ENCODE data around the gene SYNE1.

SYNE1 gene

DNA sequence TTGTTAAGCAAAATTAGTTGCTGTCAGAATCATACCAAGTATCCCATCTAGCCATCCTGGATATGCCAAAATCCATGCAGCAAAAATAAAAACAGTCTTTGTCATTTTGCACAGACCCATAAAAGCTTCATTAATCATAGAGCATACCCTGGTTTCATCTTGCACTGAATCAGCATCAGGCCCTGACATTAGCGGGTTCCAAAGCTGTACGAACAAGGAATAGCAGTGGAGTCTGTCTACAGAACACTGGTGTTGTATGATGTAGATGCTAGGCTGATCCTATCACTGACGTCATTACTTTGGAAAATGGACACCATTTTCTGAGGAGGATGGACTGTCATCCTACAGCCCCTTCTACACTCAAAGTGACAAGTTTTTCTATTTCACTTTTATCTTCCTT, 514.1 kb downstream of the SYNE1 start:
- no peak for DNase-seq

DNA sequence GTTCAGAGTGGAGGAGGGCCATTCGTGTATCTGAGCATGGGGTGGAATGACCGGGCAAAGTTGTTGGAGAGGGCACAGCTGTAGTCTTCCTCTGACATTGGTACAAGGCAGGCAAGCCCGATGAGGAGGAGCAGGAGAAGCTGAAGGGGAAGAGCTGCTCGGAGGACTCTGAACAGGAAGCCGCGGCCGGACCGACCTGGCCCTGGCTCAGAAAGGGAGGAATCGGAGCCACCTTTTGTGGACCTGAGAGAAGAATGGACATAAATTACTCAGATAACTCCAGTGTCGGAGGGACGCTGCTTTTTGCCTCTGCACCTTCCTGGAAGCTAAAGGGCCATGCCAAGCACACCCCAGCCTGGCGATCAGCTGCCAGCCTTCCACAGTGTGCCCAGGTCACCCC, 514.7 kb downstream of the SYNE1 start:
- no peak for DNase-seq

DNA sequence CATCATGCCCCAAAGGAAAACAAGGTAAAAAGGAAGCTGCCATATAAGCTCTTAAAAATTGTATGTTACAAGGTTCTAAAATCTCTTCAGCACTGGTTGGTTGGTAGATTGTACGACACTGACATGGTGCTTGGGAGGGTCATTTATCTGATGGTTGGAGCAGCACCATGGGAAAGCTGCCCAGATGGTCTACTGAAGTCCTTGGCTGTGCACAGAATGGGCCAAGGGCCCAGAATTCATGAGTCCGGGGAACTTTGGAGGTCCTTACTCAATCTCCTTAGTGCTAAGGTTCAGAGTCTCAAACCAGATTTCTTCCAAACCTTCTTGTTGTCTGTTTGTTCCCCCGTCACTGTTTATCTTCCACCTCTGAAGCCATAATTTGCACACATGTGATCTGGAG, 515.3 kb downstream of the SYNE1 start:
- DNase-seq, result no peak

DNA sequence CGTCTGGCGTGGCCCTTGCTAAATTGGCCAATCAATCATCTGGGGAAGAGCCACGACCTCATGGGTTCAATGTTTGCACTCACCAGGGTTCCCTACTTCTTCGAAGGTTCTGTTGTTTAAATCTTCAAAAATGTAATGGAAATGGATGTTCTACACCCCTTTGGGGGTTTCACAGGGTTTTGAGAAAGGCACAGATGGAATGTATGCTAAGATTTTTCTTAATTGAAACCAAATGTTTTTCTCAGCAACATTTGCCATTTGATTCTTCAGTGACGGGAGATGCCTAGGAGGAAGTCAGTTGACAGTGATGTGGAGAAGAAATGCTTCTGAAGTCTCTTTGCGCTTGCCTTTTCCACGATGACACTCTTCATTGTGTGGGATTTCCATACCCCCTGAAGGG, 517.3 kb downstream of the SYNE1 start:
- no peak for DNase-seq

DNA sequence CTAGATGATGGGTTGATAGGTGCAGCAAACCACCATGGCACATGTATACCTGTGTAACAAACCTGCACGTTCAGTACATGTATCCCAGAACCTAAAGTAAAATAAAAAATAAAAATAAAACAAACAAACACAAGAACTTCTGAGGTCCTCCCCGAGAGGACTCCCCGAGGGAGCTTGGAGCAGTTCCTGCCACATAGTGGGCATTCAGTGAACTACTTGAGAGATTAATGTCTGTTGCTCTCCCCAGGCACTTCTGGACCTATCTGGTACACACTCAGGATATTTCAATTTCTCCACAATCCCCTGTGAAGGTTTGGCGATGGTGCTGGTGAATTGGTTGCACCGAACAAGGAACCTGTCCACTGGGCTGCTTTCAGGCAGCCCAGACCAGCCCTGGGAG, 518.5 kb downstream of the SYNE1 start:
- DNase-seq, result no peak

DNA sequence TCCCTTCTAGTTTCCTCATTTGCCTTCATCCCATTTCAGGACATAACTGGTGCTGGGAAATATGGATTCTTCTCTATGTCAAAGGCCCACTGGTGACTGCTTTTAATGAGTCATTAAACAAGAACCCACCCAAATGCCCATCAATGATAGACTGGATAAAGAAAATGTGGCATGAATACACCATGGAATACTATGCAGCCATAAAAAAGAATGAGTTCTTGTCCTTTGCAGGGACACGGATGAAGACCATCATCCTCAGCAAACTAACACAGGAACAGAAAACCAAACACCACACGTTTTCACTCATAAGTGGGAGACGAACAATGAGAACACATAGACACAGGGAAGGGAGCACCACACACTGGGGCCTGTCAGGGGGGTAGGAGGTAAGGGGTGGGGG, 518.9 kb downstream of the SYNE1 start:
- DNase-seq, result no peak

DNA sequence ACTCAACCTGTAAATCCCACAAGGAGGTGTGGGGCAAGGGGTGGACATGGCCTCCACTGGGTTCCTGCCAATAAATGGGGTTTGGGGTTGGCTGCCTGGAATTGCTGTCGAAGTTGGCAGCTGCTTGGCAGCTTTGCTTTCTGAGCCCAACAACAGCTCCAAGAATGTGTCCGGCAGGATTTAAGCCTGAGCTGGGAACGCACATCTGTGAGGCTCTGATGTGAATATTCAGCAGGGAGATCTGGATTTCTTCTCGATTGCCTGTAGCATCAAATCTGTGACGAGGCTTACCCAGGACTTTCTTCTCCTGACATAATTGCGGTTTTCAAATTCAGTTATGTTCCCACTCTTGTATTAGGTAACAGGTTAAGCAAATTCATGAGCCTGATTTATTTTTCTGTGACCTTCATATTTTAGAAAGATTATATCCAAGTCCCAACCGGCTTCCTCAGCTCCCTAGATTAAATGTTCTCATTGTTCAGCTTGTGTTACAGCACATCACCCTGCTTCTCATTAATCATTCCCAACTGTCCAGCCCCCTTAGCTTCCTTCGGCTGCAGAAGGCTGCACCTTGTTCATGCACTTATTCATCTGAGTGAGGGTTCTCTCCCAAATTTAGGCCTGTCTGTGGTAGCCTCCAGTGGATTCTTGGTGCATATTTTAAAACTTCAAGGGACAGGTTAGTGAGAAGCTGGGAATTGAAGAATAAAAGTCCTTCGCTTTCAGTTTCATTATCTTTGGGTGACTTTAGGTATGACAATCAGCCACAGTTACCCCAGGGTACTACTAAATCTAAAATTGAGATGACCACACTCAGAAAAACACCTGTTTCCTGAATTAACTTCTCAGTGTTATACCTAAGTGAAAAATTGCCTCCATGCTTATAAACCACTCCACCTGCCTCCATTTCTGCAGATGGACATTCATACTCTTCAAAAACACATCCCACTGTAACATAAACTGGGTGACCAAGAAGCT, 519.7 kb downstream of the SYNE1 start:
- no peak for DNase-seq

DNA sequence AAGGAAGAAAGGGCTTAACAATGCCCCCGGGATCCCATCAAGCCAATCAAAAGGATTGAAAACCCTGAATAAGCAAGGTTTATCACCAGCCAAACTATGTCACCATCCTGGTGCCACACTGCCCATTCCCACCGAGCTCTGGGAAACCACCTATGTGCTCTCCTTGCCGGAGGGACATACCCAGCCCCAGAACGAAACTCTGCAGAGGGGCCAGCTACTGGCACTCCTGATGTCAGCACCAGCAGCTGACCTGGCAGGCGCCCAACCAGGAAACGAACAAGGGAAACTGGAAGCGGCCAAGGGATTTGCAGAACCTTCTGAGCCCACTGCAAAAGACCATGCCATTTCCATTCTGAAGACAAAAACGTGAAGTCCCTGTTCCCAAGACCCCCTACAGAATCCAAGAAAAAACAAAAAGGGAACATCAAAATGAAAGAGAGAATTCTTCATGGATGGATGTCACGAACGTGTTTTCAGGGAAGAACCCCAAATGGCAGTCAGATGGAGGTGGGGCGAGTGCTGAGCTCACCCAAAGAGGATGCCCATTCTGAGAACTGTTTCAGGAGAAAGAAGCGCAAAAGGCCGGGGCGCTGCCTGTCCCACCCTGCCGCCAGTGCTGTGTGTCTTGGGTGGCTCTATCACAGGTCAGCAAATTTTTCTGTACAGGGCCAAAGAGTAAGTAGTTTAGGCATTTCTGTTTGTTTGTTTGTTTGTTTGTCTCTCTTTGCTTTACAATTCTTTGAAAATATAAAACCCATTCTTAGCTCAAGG, 524.5 kb downstream of the SYNE1 start:
- DNase-seq, result no peak

DNA sequence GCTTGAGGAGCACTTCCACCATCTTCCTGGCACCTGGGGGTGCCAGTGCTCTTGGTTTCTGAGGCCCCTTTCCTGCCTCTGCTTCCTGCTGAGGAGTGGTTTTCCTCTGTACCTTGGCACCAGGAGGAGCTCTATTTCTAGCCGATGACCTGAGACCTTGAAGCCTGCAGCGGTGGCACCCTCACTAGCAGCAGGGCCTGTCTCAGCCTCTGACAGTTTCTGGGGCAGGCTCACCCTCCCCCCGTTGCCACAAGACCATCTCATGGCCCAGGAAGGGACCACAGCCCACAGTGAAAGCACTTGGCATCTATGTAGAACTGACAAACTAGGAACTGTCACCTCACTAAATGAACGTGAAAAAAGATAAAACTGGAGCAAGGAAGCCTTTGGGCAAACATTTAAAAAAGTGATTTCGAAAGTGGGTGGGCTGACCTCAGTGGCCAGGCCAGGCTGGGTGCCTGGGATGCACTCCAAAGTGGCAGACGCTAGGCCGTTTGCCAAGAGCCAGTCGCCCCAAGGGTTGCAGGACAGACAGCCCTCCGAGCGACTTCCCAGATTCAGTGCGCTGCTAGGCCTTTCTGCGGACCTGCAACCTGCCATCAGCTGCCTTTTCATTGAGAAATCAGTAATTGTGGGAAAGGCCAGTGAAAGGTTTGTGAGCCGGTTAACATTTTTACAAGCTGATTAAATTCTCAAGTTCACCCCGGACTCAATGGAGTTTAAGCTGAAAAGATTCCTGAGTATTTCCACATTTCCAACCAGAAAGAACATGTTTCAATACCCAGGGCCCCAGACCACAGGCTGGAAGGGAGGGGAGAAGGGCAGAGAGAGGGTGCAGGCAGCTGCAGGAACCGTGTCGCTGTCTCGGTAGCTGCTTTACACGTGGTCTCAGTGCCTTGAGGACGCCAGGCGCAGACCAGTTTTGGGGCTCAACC, 526.0 kb downstream of the SYNE1 start:
- DNase-seq, result no peak

DNA sequence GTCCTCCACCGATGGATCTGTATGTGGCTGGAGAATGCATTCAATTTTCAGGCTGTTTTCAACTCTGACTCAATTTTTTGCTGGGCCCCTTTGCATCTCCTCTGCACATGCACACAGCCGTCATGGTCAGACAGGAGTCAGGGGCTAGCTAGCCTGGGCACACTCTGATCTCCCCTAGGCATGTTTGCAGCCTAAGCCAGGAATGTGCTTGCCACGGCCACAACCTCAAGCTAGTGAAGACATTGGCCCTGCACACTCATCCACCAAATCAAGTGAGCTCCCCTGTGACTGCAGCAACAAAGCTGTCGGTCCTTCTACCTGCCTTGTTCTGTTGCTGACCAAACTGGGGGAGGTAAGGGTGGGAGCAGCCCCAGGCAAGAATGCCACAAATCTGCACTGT, 529.2 kb downstream of the SYNE1 start:
- no peak for DNase-seq

DNA sequence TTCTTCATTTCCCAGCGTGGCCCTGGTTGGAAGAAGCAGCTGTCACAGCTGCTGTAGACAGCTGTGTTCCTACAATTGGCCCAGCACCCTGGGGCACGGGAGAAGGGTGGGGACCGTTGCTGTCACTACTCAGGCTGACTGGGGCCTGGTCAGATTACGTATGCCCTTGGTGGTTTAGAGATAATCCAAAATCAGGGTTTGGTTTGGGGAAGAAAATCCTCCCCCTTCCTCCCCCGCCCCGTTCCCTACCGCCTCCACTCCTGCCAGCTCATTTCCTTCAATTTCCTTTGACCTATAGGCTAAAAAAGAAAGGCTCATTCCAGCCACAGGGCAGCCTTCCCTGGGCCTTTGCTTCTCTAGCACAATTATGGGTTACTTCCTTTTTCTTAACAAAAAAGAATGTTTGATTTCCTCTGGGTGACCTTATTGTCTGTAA, 537.0 kb downstream of the SYNE1 start:
- DNase-seq, result no peak

DNA sequence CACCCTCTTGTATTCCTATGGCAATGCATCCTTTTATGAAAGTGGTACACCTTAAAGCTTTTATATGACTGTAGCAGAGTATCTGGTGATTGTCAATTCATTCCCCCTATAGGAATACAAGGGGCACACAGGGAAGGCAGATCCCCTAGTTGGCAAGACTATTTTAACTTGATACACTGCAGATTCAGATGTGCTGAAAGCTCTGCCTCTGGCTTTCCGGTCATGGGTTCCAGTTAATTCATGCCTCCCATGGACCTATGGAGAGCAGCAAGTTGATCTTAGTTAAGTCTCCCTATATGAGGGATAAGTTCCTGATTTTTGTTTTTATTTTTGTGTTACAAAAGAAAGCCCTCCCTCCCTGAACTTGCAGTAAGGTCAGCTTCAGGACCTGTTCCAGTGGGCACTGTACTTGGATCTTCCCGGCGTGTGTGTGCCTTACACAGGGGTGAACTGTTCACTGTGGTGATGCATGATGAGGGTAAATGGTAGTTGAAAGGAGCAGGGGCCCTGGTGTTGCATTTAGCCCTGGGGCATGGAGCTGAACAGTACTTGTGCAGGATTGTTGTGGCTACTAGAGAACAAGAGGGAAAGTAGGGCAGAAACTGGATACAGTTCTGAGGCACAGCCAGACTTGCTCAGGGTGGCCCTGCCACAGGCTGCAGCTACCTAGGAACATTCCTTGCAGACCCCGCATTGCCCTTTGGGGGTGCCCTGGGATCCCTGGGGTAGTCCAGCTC, 537.5 kb downstream of the SYNE1 start:
- DNase-seq, result no peak

DNA sequence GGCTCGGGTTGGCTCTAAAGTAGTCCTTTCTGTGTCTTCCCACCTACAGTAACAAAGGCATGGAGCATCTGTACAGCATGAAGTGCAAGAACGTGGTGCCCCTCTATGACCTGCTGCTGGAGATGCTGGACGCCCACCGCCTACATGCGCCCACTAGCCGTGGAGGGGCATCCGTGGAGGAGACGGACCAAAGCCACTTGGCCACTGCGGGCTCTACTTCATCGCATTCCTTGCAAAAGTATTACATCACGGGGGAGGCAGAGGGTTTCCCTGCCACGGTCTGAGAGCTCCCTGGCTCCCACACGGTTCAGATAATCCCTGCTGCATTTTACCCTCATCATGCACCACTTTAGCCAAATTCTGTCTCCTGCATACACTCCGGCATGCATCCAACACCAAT, 538.5 kb downstream of the SYNE1 start:
- DNase-seq, result no peak

DNA sequence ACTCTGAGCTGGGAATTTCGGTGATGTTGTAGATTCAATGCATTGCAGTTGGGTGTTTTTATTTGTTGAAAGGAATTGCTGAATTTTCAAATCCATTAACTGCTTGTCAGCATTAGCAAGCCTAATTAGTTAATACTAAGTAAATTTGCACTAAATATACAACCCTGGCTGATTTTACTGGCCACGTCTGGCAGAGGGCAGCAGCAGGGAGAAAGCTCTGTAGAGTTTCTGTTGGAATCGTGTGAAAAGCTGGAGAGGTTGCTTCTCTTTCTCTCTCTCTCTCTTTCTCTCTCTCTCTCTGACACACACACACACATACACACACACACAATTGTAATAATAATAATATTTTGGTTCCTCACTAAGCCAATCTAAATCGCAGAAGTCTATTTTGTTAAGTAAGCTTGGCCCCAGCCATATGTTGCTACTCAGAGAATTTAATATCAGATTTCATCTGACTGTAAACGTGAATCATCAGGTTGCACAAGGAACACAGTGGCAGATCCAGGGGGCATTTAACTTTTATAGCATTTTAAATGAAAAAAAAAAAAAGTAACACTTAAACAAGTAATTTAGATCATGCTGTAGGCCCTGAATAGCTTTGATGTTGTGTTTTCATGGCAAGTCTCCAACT, 540.2 kb downstream of the SYNE1 start:
- DNase-seq, result no peak

DNA sequence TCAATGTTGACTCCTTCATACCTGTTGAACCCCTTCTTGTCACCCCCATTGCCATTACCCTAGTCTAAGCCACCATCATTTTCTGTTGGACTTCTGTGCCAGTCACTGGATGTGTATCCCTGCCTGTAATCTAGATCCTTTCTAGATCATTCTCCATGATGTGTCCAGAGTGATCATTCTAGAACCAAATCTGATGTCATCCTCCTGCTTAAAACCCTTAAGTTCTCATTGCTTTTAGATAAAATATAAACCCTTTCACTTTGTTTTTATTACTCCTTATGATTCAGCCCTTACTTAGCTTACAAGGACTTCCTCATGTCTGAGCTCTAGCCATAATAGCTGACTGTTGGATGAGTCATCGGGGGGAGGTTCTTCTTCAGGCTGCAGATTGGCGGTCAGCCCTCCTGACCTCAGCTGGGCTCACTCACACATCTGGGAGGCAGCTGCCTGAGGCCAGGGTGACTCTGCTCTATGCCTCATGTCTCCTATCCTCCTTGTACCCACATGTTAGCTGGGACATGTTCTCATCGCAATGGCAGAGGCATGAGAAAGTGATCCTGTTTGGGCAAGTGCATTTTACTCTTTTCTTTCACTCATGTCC, 542.1 kb downstream of the SYNE1 start:
- no peak for DNase-seq

DNA sequence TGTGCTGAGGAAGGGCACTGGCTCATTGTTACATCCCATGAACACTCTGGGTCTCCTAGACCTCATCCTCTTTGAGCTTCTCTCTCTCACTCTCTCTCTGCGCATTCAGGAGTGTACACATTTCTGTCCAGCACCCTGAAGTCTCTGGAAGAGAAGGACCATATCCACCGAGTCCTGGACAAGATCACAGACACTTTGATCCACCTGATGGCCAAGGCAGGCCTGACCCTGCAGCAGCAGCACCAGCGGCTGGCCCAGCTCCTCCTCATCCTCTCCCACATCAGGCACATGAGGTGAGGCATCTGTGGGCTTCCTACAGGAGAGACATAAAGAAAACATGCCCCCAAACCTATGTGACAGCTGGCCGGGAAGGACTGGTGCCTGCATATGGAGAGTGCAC, 542.9 kb downstream of the SYNE1 start:
- DNase-seq, result no peak

DNA sequence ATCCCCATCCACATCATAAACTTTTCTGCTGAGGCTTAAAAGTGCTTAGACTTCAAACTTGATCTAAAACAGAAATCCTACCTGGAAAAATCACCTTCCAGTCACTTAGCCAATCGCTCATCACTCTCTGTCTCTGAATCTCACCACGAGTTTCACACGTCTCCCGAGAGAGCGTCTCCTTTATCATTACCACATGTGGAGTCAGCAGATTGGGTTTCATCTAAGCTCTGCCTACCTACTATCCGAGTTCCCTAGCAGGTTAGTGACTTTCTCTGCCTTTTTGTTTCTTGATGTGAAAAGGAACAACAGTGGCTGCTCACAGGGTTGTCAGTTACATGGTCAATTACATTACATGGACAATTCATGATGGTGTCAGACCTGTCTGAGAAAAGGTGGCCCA, 543.5 kb downstream of the SYNE1 start:
- DNase-seq, result no peak

DNA sequence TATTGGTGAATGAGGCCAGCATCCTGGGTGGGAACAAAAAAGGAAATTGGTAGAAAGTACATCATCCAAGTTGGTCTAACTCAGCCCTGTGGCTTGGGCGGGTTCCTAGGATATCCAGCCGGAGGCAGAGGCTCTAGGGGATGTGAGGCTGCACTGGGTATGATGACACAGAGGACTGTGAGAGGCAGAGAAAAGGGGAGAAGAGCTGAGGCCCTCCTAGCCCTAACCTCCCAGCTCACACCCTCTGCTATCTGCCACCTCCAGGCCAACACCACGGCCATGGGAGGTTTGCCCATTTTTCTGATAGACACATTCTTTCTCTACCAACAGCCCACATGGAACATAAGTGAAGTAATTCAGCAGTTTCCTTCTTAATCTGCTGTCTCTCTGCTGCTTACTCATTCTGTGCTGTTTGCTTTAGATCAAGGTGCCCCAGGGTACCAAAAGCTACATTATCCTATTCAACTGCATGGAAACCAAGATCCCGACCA, 545.3 kb downstream of the SYNE1 start:
- DNase-seq, result no peak

DNA sequence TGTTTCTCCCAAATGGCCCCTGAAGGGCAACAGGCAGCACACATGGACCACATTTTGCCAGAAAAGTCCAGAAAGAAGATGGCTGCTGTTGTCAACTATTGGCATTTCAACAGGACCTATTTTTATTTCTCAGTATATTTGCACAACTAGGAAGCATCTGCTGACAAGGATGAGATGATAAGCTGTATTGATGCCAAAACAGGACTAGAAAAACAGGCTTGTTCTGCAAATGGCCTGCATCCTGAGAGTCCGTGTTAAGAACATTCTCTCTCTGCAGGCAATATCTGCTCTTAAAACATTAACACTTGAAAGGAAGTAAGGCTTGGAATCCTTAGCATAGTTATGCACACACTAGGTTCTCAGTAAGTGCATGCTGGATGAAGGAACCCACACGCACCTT, 546.0 kb downstream of the SYNE1 start:
- DNase-seq, result no peak

DNA sequence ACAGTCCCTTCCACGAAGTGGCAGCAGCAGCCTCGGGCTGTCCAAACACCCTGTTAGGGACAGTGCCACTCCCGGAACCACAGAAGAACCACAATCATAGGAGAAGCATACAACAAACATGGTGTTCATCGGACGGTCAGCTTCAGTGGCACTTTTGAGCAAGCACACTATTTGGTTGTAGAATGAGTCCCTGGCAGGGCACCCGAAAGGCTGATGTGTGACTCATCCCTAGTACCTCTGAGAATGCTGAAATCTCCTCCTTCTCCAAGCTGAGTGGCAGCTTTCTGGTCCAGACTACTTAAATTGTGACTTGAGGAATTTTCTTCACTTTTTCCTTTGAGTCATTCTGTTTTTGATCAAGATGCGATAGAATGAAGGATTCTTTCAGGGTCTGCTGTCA, 547.2 kb downstream of the SYNE1 start:
- DNase-seq, result no peak

DNA sequence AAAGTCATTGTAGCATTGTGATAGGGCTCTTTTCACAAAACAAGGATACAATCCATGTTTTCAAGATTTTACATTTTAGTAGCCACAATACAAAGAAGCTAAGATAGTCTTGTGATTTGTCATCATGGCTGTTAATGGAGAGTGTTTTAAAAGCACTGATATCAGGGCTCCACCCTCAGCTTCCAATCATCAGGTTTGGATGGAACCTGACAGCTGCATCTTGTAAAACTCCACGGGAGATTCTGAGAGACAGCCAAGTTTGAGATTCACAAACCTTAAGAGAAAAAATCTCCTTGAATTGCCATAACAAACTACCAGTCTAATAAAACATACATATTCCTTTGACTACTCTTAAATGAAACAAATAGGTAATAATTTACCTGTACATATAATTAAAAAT, 549.5 kb downstream of the SYNE1 start:
- no peak for DNase-seq
